HEK293 (cell line): ENCODE results near the gene MISFA.

Experiments used
- CTCF ChIA-PET: fragments of 350-600 bp; formaldehyde crosslinking; extraction: SDS; loops from one replicate; lab custom pipeline; 2021; ENCODE audit warnings: antibody characterized with exemption; lab: Yijun Ruan, JAX
- POLR2A ChIA-PET: fragments of 300-600 bp; formaldehyde crosslinking; extraction: SDS; loops from one replicate; lab custom pipeline; 2020; ENCODE audit warnings: antibody characterized with exemption, inconsistent platforms; lab: Yijun Ruan, JAX
- H3K27ac ChIP-seq: fragments of 200-500 bp; sonication (Bioruptor generic); 2 replicates; pipeline ENCODE4 v1.5.1; 2014; ENCODE audit warnings: low read depth, low read length, control low read depth, inconsistent platforms; ENCODE audit errors: extremely low read depth
- H3K36me3 ChIP-seq, 2 experiments: fragments of 200-500 bp in 1 of 2; sonication (Bioruptor generic) in 1 of 2; 1 replicate in 1 of 2; 2 replicates in 1 of 2; pipeline ENCODE4 v1.5.1; 2014 to 2017; ENCODE audit warnings: inconsistent platforms in 2 of 2, low read length in 2 of 2; ENCODE audit not compliant: control insufficient read depth in 2 of 2, insufficient read depth in 1 of 2
- H3K4me1 ChIP-seq: fragments of 200-500 bp; sonication (Bioruptor generic); 2 replicates; pipeline ENCODE4 v1.5.1; 2014; ENCODE audit warnings: mild to moderate bottlenecking, low read length, inconsistent platforms; ENCODE audit not compliant: control insufficient read depth, insufficient read depth
- H3K4me3 ChIP-seq: 2 replicates; pipeline ENCODE4 v1.5.1; 2011; ENCODE audit warnings: low read depth, mild to moderate bottlenecking, control low read depth, low read length, moderate library complexity
- H3K9me3 ChIP-seq: fragments of 200-500 bp; sonication (Bioruptor generic); 2 replicates; pipeline ENCODE4 v1.5.1; 2014; ENCODE audit warnings: low read depth, low read length, inconsistent platforms; ENCODE audit not compliant: control insufficient read depth, insufficient read depth
- PRDM2 ChIP-seq: fragments of 450-650 bp; formaldehyde crosslinking; IDR thresholded peaks from 2 replicates; pipeline ENCODE4 v1.5.1; 2016; ENCODE audit warnings: missing biosample characterization, missing genetic modification characterization, borderline replicate concordance
- RBAK ChIP-seq: fragments of 450-650 bp; formaldehyde crosslinking; IDR thresholded peaks from 2 replicates; pipeline ENCODE4 v1.5.1; 2016; ENCODE audit warnings: missing biosample characterization, missing genetic modification characterization
- ZBTB10 ChIP-seq: fragments of 450-650 bp; formaldehyde crosslinking; IDR thresholded peaks from 2 replicates; pipeline ENCODE4 v1.5.1; 2016; ENCODE audit warnings: missing biosample characterization, missing genetic modification characterization
- ZNF132 ChIP-seq: fragments of 450-650 bp; formaldehyde crosslinking; IDR thresholded peaks from 2 replicates; pipeline ENCODE4 v1.5.1; 2017; ENCODE audit warnings: missing biosample characterization, missing genetic modification characterization, borderline replicate concordance
- ZNF157 ChIP-seq: fragments of 450-650 bp; formaldehyde crosslinking; IDR thresholded peaks from 2 replicates; pipeline ENCODE4 v1.5.1; 2016; ENCODE audit warnings: missing biosample characterization, missing genetic modification characterization
- ZNF513 ChIP-seq: fragments of 450-650 bp; IDR thresholded peaks from 2 replicates; pipeline ENCODE4 v1.5.1; 2018; ENCODE audit warnings: missing biosample characterization, missing genetic modification characterization
- ZNF560 ChIP-seq: fragments of 450-650 bp; formaldehyde crosslinking; IDR thresholded peaks from 2 replicates; pipeline ENCODE4 v1.5.1; 2017; ENCODE audit warnings: missing biosample characterization, missing genetic modification characterization, borderline replicate concordance
- ZNF629 ChIP-seq: fragments of 450-650 bp; formaldehyde crosslinking; IDR thresholded peaks from 2 replicates; pipeline ENCODE4 v1.5.1; 2017; ENCODE audit warnings: missing biosample characterization, missing genetic modification characterization
- ZNF654 ChIP-seq: fragments of 450-650 bp; formaldehyde crosslinking; IDR thresholded peaks from 2 replicates; pipeline ENCODE4 v1.5.1; 2016; ENCODE audit warnings: low read depth, missing biosample characterization, missing genetic modification characterization
- ZNF768 ChIP-seq: fragments of 450-650 bp; formaldehyde crosslinking; IDR thresholded peaks from 2 replicates; pipeline ENCODE4 v1.5.1; 2018; ENCODE audit warnings: missing biosample characterization, mild to moderate bottlenecking, missing genetic modification characterization
- ZNF777 ChIP-seq: fragments of 450-650 bp; formaldehyde crosslinking; IDR thresholded peaks from 2 replicates; pipeline ENCODE4 v1.5.1; 2017; ENCODE audit warnings: missing biosample characterization, missing genetic modification characterization, borderline replicate concordance
- ZSCAN18 ChIP-seq: fragments of 450-650 bp; formaldehyde crosslinking; IDR thresholded peaks from 2 replicates; pipeline ENCODE4 v1.5.1; 2016; ENCODE audit warnings: missing biosample characterization, missing genetic modification characterization
- ZSCAN5A ChIP-seq: fragments of 450-650 bp; formaldehyde crosslinking; IDR thresholded peaks from 2 replicates; pipeline ENCODE4 v1.5.1; 2016; ENCODE audit warnings: missing biosample characterization, missing genetic modification characterization
- ZXDB ChIP-seq: fragments of 450-650 bp; formaldehyde crosslinking; IDR thresholded peaks from 2 replicates; pipeline ENCODE4 v1.5.1; 2016; ENCODE audit warnings: missing biosample characterization, missing genetic modification characterization

Gene MISFA

GRCh38 chr11:18615628-18616392, 16.2 kb downstream of the MISFA start (continued):
- TF ChIP-seq PRDM2 (tag by site-specific recombination) = no peak
- no peak for TF ChIP-seq ZNF629
- TF ChIP-seq ZBTB10 = no peak
- TF ChIP-seq ZNF768 = no peak

GRCh38 chr11:18617688-18618341, 18.2 kb downstream of the MISFA start:
- Histone ChIP-seq H3K27ac (no peak overlapping the region), H3K4me1 (no peaks in the 10 kb centered on the region), H3K4me3 (no peak overlapping the region), H3K9me3 (no peaks in the 10 kb centered on the region), H3K36me3 (peaks cover 0 to 32% of the 10 kb centered on the region in 2 experiments; a peak in 1 of 3 replicates)
- CTCF ChIA-PET = interaction anchor here (0.5 to 1.4 kb wide), 2 partner anchors 8 to 158 kb away, joined by 3 read pairs; no protein-coding TSS in a partner anchor
- POLR2A ChIA-PET = no interaction called here
- TF ChIP-seq ZXDB (tag by site-specific recombination) (no peak), ZNF560 (tag by site-specific recombination) (no peak), ZNF777 (no peak), ZSCAN5A (tag by site-specific recombination) (no peak), RBAK (tag by site-specific recombination) (no peak), ZNF513 (tag by site-specific recombination) (no peak), ZNF654 (no peak), ZNF132 (tag by site-specific recombination) (no peak), ZSCAN18 (tag by site-specific recombination) (no peak), ZNF157 (tag by site-specific recombination) (no peak), PRDM2 (tag by site-specific recombination) (no peak)
